Psoas muscle (tissue), 8 donors: ENCODE data around the gene WBP1L. TPM values are rescaled to one million over a fixed set of nuclear protein-coding genes. Genes with fewer than 3 reads are reported as not detected.
"Not testable (repeated sequence)": the region's sequence is repeated elsewhere in the genome, so short reads cannot be mapped to it uniquely, and the experiment has no call there.

Experiments used
- ATAC-seq, 4 donors: fragments of 200-7000 bp; cut with Tn5 transposase; one replicate each; pipeline ENCODE4 v1.9.1; 2020; ENCODE audit warnings: moderate library complexity in 3 of 4, mild to moderate bottlenecking in 2 of 4
- DNase-seq, 2 donors: peaks; one replicate each; pipeline ENCODE4 v3.0.0-alpha.2; 2020
- H3K27ac ChIP-seq: fragments of 200-600 bp; one replicate; pipeline ENCODE4 v1.8.0; 2022
- H3K27me3 ChIP-seq, 3 donors: fragments of 200-600 bp in 1 of 3; one replicate each; pipeline versions ENCODE4 v1.6.1 to v1.8.0; 2013 to 2022; ENCODE audit warnings: low read length in 2 of 3, mild to moderate bottlenecking in 2 of 3, moderate library complexity in 1 of 3; ENCODE audit not compliant: insufficient read depth in 3 of 3
- H3K36me3 ChIP-seq, 2 donors: fragments of 200-600 bp in 1 of 2; one replicate each; pipeline versions ENCODE4 v1.6.1 to v1.8.0; 2013 to 2022; ENCODE audit warnings: low read depth in 1 of 2, mild to moderate bottlenecking in 1 of 2, moderate library complexity in 1 of 2; ENCODE audit not compliant: insufficient read depth in 1 of 2
- H3K4me1 ChIP-seq: fragments of 200-600 bp; one replicate; pipeline ENCODE4 v1.8.0; 2022
- H3K4me3 ChIP-seq: fragments of 200-600 bp; one replicate; pipeline ENCODE4 v1.8.0; 2022; ENCODE audit warnings: mild to moderate bottlenecking
- H3K9me3 ChIP-seq: fragments of 200-600 bp; one replicate; pipeline ENCODE4 v1.8.0; 2022
- WGBS, 3 donors: extraction: QIAGEN DNeasy Blood & Tissue Kit; methylation state at CpG; one replicate each; pipeline versions ENCODE4 v1.1.6 to v1.1.7; 2013; 5-methylcytosine and 5-hydroxymethylcytosine counted together
- intact Hi-C, 2 donors: fragments of 100-400 bp; cut with DNase I; formaldehyde crosslinking; loops; one replicate each; pipeline versions ENCODE4 v1.11.0 to v1.14.2; 2022
- long read RNA-seq, 2 donors: library from polyadenylated mRNA; unstranded; transcript quantifications; one replicate each; pipeline ENCODE4 v2.0.0, GENCODE V29; 2021
- polyA plus RNA-seq, 3 donors: library from polyadenylated mRNA; stranded (reverse); fragments of 200-250 nt; gene quantifications; one replicate each; pipeline ENCODE4 v1.2.3, GENCODE V29; 2013
- total RNA-seq, 4 donors: library from RNA; stranded (reverse); fragmentation: NEBNext Ultra II Directional in 2 of 4; extraction: Animal tissue kit (Norgen Biotek cat#: 25700) in 2 of 4; gene quantifications; one replicate each; pipeline versions ENCODE4 v1.2.1 to v1.2.4, GENCODE V29; 2021 to 2023
- TF ChIP-seq, protein P1 (sequence below): fragments of 200-600 bp; IDR thresholded peaks from one replicate; pipeline ENCODE4 v1.8.0; 2022; ENCODE audit warnings: antibody characterized with exemption
- donor health status: healthy with polysubstance abuse.
- donor health status: DM: no; HTN: no; CAD: no; lungs with moderate emphysema.
- donor health status: Bipolar disorder and iron deficiency.
- donor health status: healthy.
- donor health status: DM: yes; HTN: yes; CAD: no.
- donor health status: DM: no; HTN: no; CAD: no.
- donor health status: DM: no; HTN: no; CAD: no.
- donor health status: DM: yes; HTN: yes; CAD: no.

The WBP1L gene
- 10 to 100 TPM; 47.2 to 77.2 (median 54.5) TPM for total RNA-seq
- 10 to 100 TPM; 26.4 to 56.4 (median 54.1) TPM for polyA plus RNA-seq
- long read RNA-seq, donor 1, full-length matches to known transcripts, result 8 of 23 reads
- long read RNA-seq, donor 1, partial matches to known transcripts, result 11 of 23 reads
- long read RNA-seq, donor 1, other reads (novel, unspliced or antisense), result 4 of 23 reads
- long read RNA-seq, donor 2, full-length matches to known transcripts, result 25 of 51 reads
- long read RNA-seq, donor 2, partial matches to known transcripts, result 4 of 51 reads
- long read RNA-seq, donor 2, other reads (novel, unspliced or antisense), result 22 of 51 reads

DNA sequence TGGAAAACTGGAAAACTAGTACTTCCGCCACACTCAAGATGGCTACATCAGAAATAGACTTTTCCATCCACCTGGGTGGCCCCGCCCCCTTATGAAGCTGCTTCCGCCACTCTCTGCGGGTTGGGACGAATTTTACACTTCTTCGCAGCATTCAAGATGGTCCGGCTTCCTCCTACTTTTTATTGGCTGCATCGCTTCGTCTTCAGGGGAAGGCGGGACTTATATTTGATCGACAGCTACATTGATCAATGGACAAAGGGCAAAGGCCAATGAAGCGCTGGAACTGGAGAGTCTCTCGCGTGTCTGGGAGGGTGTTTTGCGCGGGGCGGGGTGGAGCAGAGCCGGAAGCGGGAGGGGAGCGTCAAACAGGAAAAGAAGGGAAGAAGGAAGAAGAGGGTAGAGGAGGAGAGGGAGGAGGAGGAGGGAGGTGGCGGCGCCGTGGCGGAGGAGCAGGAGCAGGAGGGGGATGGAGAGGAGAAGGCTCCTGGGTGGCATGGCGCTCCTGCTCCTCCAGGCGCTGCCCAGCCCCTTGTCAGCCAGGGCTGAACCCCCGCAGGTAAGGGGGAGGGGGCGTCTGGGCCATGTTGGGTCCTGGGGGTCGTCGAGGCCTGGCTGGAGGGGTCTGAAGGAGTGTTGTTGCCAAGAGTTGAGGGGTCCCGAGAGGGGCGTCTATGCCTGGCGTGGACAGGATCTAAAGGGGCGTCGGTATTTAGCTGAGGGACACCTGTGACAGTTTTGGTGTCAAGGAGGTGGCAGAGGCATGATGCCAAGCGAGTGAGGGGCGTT is at the start of gene WBP1L:
Gene WBP1L (plus strand): TSS at position 361 of the 786 bp plus-strand sequence. CDS start 106 bp downstream, at position 467.
- TF ChIP-seq, protein P1, sequence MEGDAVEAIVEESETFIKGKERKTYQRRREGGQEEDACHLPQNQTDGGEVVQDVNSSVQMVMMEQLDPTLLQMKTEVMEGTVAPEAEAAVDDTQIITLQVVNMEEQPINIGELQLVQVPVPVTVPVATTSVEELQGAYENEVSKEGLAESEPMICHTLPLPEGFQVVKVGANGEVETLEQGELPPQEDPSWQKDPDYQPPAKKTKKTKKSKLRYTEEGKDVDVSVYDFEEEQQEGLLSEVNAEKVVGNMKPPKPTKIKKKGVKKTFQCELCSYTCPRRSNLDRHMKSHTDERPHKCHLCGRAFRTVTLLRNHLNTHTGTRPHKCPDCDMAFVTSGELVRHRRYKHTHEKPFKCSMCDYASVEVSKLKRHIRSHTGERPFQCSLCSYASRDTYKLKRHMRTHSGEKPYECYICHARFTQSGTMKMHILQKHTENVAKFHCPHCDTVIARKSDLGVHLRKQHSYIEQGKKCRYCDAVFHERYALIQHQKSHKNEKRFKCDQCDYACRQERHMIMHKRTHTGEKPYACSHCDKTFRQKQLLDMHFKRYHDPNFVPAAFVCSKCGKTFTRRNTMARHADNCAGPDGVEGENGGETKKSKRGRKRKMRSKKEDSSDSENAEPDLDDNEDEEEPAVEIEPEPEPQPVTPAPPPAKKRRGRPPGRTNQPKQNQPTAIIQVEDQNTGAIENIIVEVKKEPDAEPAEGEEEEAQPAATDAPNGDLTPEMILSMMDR, result no peak
- peak within 1 kb of the TSS; percentile 96 for H3K27ac ChIP-seq
- intact Hi-C loops, result loop anchor here in 1 of 2 donors (2.0 to 5.0 kb wide), 3 partner anchors 33 to 74 kb away; no protein-coding TSS in a partner anchor
- H3K36me3 ChIP-seq, result no peaks in the 10 kb centered on the region
- peak within 1 kb of the TSS; percentile 96 for H3K4me3 ChIP-seq
- DNase-seq (peak; percentile 95 to 97), ATAC-seq (peak; percentile 96 to 98 (median 96))
- no peaks in the 10 kb centered on the region for H3K27me3 ChIP-seq
- no peaks in the 10 kb centered on the region for H3K9me3 ChIP-seq
- 0 to 2% (median 1%) methylated on average over 35 to 37 of the region's 37 CpGs for WGBS, 3 donors
- peaks cover 14% of the 10 kb centered on the region for H3K4me1 ChIP-seq

DNA sequence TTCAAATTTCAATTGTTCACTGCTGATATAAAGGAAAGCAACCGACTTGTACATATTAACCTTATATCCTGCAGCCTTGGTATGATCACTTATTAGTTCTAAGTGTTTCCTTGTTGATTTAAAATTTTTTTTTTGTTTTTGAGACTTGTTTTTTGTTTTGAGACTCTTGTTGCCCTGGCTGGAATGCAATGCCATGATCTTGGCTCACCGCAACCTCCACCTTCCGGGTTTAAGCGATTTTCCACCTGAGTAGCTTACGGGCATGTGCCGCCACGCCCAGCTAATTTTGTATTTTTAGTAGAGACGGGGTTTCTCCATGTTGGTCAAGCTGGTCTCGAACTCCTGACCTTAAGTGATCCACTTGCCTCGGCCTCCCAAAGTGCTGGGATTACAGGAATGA is 48.3 kb upstream of the WBP1L start:
- 96 to 98% (median 98%) methylated on average over 10 of the region's 10 CpGs for WGBS, 3 donors
- H3K4me3 ChIP-seq, intact Hi-C loops, ATAC-seq, H3K9me3 ChIP-seq, H3K4me1 ChIP-seq, H3K27ac ChIP-seq, H3K27me3 ChIP-seq, DNase-seq: not testable (repeated sequence)
- H3K36me3 ChIP-seq, result peaks cover 7 to 35% of the 10 kb centered on the region in 2 donors

DNA sequence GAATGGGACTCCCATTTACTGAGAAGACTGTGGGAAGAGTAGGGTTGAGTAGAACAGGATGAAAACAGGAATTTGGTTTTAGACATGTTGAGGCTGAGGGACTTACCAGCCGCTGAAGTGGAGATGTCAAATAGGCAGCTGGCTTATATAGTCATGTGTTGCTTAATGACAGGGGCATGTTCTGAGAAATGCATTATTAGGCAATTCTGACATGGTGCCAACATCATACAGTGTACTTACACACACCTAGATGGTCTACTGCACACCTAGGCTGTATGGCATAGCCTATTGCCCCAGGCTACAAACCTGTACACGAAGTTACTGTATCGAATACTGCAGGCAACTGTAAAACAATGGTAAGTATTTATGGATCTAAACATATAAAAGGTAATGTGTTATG is 47.0 kb upstream of the WBP1L start:
- H3K4me1 ChIP-seq, result no peaks in the 10 kb centered on the region
- intact Hi-C loops, result no loop called here
- no peak overlapping the region for H3K27ac ChIP-seq
- peaks cover 7 to 35% of the 10 kb centered on the region in 2 donors for H3K36me3 ChIP-seq
- no peaks in the 10 kb centered on the region for H3K9me3 ChIP-seq
- H3K27me3 ChIP-seq, result no peaks in the 10 kb centered on the region
- ATAC-seq (no peak), DNase-seq (no peak)
- WGBS, 3 donors, result 97 to 100% (median 100%) methylated on average over 3 of the region's 3 CpGs
- H3K4me3 ChIP-seq, result no peak overlapping the region
- TF ChIP-seq, protein P1, result no peak

DNA sequence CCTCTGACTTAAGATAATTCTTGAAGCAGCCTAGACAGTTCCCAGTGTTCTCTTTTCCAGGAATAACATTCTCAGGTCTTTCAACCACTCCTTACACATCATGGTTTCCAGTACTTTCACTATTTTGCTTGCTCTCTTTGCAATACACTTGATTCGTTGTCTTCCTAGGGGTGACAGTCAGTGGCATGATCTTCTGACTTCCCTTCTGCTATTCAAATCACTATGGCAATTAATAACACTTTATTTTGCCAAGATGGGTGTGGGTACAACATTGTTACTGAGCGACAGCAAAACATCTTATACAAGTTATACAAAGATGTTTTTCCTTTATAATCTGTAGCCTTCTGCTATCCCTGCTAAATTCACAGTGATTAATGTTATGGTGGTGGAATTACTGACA is 44.9 kb upstream of the WBP1L start:
- Histone ChIP-seq H3K36me3 (peaks cover 7 to 34% of the 10 kb centered on the region in 2 donors), H3K9me3 (no peaks in the 10 kb centered on the region), H3K4me1 (no peaks in the 10 kb centered on the region), H3K4me3 (no peak overlapping the region), H3K27me3 (no peaks in the 10 kb centered on the region), H3K27ac (no peak overlapping the region)
- DNase-seq (no peak), ATAC-seq (no peak)
- TF ChIP-seq, protein P1, result no peak
- 81 to 88% (median 86%) methylated on average over 2 of the region's 2 CpGs for WGBS, 3 donors
- intact Hi-C loops, result no loop called here

DNA sequence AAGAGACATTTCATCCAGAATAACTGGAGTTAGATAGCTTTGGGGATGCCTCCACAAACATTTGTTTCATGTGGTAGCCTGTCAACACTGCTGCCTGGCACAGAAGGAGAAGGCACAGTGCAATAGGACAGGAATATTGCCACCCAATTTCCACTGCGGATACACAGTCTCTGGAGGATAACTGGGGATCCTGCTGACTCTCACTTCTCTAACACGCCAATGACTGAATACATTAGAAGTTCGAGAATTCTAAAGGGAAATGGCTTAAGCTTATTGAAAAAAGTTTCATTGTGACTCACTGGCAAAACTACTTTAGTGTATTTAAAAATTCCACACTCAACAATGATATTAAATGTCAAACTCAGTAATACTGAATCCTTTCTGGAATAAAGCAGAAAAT is 42.5 kb upstream of the WBP1L start:
- TF ChIP-seq, protein P1, result no peak
- no peak overlapping the region for H3K27ac ChIP-seq
- intact Hi-C loops, result no loop called here
- no peaks in the 10 kb centered on the region for H3K4me1 ChIP-seq
- DNase-seq (no peak), ATAC-seq (no peak)
- no peaks in the 10 kb centered on the region for H3K9me3 ChIP-seq
- peaks cover 7 to 30% of the 10 kb centered on the region in 2 donors for H3K36me3 ChIP-seq
- no peak overlapping the region for H3K4me3 ChIP-seq
- 81 to 88% (median 85%) methylated on average over 3 of the region's 3 CpGs for WGBS, 3 donors
- no peaks in the 10 kb centered on the region for H3K27me3 ChIP-seq
